ENCODE results near the gene CSF3. TPM values are rescaled to one million over a fixed set of nuclear protein-coding genes. Genes with fewer than 3 reads are reported as not detected.
"Not testable (repeated sequence)": the region's sequence is repeated elsewhere in the genome, so short reads cannot be mapped to it uniquely, and the experiment has no call there.

The CSF3 gene
- polyA plus RNA-seq, 3 donors from 2014 or later, result not detected

DNA sequence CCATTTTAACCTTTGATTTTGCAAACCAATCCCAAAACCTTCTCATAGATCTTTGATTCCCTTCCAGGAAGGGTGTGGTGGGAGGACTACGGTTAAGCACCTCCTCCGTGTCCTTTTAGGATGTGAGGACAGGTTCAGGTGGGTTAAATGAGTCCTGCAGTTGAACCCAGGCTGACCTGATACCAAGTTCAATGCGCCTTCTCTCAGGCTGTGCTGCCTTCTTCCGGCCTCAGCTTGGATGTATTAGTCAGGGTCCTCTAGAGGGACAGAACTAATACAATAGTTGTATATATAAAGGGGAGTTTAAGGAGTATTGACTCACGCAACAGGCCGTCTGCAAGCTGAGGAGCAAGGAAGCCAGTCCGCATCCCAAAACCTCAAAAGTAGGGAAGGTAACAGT is 10.5 kb upstream of the CSF3 start:
- H3K4me1 Mint-ChIP-seq, result no peaks in the 10 kb centered on the region
- H3K9me3 Mint-ChIP-seq, result no peaks in the 10 kb centered on the region
- peaks cover 2 to 4% (median 2%) of the 10 kb centered on the region in 3 donors for H3K27me3 Mint-ChIP-seq (ENCODE audit: low read depth in 3 of 3)
- no peaks in the 10 kb centered on the region for H3K36me3 Mint-ChIP-seq
- H3K27ac Mint-ChIP-seq, result no peak overlapping the region
- DNase-seq, result no peak
- H3K4me3 Mint-ChIP-seq, result no peak overlapping the region

DNA sequence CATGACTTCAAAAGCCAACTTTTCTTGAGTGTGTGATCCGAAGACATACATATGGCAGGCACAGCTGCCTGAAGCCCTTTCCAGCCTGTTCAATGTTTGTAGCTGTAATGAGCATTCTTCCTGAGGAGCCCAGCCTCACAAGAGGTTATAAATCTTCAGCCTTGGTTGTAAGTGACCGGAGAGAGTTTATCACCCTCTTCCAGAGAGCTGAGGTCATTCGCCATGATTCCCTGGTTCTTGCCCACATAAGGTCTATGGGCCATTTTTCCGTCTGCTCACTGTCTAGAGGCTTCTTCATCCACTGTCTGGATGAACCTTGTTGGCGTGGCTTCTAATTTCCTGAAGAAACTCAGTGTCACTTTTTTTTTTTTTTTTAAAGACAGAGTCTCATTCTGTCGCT is 9.7 kb upstream of the CSF3 start:
- H3K9me3 Mint-ChIP-seq, result no peaks in the 10 kb centered on the region
- no peak overlapping the region for H3K4me3 Mint-ChIP-seq
- H3K36me3 Mint-ChIP-seq, result no peaks in the 10 kb centered on the region
- no peak overlapping the region for H3K27ac Mint-ChIP-seq
- peaks cover 2 to 4% (median 2%) of the 10 kb centered on the region in 3 donors for H3K27me3 Mint-ChIP-seq (ENCODE audit: low read depth in 3 of 3)
- H3K4me1 Mint-ChIP-seq, result no peaks in the 10 kb centered on the region
- DNase-seq, result no peak

DNA sequence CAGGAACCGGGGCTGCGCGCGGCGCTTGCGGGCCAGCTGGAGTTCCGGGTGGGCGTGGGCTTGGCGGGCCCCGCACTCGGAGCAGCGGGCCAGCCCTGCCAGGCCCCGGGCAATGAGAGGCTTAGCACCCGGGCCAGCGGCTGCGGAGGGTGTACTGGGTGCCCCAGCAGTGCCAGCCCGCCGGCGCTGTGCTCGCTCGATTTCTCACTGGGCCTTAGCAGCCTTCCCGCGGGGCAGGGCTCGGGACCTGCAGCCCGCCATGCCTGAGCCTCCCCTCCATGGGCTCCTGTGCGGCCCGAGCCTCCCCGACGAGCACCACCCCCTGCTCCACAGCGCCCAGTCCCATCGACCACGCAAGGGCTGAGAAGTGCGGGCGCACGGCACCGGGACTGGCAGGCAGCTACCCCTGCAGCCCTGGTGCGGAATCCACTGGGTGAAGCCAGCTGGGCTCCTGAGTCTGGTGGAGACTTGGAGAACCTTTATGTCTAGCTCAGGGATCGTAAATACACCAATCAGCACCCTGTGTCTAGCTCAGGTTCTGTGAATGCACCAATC is 4.2 kb upstream of the CSF3 start:
- not testable (repeated sequence) for H3K27me3 Mint-ChIP-seq (ENCODE audit: low read depth in 3 of 3); H3K4me3 Mint-ChIP-seq; H3K36me3 Mint-ChIP-seq; H3K9me3 Mint-ChIP-seq; DNase-seq; H3K27ac Mint-ChIP-seq
- H3K4me1 Mint-ChIP-seq, result peaks cover 7 to 12% of the 10 kb centered on the region in 2 donors

DNA sequence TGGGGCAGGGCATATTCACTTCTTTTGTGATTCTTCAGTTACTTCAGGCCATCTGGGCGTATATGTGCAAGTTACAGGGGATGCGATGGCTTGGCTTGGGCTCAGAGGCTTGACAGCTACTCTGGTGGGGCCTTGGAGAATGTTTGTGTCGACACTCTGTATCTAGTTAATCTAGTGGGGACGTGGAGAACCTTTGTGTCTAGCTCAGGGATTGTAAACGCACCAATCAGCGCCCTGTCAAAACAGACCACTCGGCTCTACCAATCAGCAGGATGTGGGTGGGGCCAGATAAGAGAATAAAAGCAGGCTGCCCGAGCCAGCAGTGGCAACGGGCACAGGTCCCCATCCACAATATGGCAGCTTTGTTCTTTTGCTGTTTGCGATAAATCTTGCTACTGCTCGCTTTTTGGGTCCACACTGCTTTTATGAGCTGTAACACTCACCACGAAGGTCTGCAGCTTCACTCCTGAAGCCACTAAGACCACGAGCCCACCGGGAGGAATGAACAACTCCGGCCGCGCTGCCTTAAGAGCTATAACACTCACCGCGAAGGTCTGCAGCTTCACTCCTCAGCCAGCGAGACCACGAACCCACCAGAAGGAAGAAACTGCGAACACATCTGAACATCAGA is 3.1 kb upstream of the CSF3 start:
- not testable (repeated sequence) for DNase-seq; H3K27me3 Mint-ChIP-seq (ENCODE audit: low read depth in 3 of 3); H3K9me3 Mint-ChIP-seq; H3K36me3 Mint-ChIP-seq
- H3K4me1 Mint-ChIP-seq, result peaks cover 7 to 12% of the 10 kb centered on the region in 2 donors
- peak overlapping the region in 1 of 6 donors; percentile 8 for H3K27ac Mint-ChIP-seq
- peak overlapping the region in 1 of 5 donors; percentile 42 for H3K4me3 Mint-ChIP-seq

GRCh38 chr17:40014375-40014980 is 762 bp upstream of the CSF3 start:
- peaks cover 12 to 18% of the 10 kb centered on the region in 2 donors for H3K4me1 Mint-ChIP-seq
- no peak for DNase-seq
- peaks cover 0 to 5% (median 4%) of the 10 kb centered on the region in 3 donors for H3K36me3 Mint-ChIP-seq
- no peak overlapping the region for H3K4me3 Mint-ChIP-seq
- no peaks in the 10 kb centered on the region for H3K9me3 Mint-ChIP-seq
- H3K27ac Mint-ChIP-seq, result no peak overlapping the region
- H3K27me3 Mint-ChIP-seq (ENCODE audit: low read depth in 3 of 3), result peaks cover 0 to 3% (median 0%) of the 10 kb centered on the region in 3 donors

DNA sequence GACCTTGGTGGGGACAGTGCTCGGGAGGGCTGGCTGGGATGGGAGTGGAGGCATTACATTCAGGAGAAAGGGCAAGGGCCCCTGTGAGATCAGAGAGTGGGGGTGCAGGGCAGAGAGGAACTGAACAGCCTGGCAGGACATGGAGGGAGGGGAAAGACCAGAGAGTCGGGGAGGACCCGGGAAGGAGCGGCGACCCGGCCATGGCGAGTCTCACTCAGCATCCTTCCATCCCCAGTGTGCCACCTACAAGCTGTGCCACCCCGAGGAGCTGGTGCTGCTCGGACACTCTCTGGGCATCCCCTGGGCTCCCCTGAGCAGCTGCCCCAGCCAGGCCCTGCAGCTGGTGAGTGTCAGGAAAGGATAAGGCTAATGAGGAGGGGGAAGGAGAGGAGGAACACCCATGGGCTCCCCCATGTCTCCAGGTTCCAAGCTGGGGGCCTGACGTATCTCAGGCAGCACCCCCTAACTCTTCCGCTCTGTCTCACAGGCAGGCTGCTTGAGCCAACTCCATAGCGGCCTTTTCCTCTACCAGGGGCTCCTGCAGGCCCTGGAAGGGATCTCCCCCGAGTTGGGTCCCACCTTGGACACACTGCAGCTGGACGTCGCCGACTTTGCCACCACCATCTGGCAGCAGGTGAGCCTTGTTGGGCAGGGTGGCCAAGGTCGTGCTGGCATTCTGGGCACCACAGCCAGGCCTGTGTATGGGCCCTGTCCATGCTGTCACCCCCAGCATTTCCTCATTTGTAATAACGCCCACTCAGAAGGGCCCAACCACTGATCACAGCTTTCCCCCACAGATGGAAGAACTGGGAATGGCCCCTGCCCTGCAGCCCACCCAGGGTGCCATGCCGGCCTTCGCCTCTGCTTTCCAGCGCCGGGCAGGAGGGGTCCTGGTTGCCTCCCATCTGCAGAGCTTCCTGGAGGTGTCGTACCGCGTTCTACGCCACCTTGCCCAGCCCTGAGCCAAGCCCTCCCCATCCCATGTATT is 1.1 kb downstream of the CSF3 start:
- peaks cover 0 to 3% (median 0%) of the 10 kb centered on the region in 3 donors for H3K27me3 Mint-ChIP-seq (ENCODE audit: low read depth in 3 of 3)
- H3K36me3 Mint-ChIP-seq, result peaks cover 0 to 16% (median 7%) of the 10 kb centered on the region in 3 donors
- no peak overlapping the region for H3K4me3 Mint-ChIP-seq
- no peaks in the 10 kb centered on the region for H3K9me3 Mint-ChIP-seq
- H3K27ac Mint-ChIP-seq, result peak overlapping the region in 1 of 6 donors; percentile 52
- DNase-seq, result no peak
- peaks cover 12 to 18% of the 10 kb centered on the region in 2 donors for H3K4me1 Mint-ChIP-seq

DNA sequence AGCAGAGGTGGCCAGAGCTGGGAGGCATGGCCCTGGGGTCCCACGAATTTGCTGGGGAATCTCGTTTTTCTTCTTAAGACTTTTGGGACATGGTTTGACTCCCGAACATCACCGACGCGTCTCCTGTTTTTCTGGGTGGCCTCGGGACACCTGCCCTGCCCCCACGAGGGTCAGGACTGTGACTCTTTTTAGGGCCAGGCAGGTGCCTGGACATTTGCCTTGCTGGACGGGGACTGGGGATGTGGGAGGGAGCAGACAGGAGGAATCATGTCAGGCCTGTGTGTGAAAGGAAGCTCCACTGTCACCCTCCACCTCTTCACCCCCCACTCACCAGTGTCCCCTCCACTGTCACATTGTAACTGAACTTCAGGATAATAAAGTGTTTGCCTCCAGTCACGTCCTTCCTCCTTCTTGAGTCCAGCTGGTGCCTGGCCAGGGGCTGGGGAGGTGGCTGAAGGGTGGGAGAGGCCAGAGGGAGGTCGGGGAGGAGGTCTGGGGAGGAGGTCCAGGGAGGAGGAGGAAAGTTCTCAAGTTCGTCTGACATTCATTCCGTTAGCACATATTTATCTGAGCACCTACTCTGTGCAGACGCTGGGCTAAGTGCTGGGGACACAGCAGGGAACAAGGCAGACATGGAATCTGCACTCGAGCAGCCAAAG is 2.3 kb downstream of the CSF3 start:
- no peak overlapping the region for H3K4me3 Mint-ChIP-seq

GRCh38 chr17:40018211-40019121 is 3.2 kb downstream of the CSF3 start:
- DNase-seq, result peak; percentile 10 to 17 (median 15)
- Mint-ChIP-seq H3K9me3 (no peaks in the 10 kb centered on the region), H3K27ac (peak overlapping the region in 4 of 6 donors; percentile 55 to 62 (median 58)), H3K4me1 (peaks cover 8 to 11% of the 10 kb centered on the region in 2 donors), H3K4me3 (no peak overlapping the region), H3K27me3 (ENCODE audit: low read depth in 3 of 3) (peaks cover 0 to 3% (median 0%) of the 10 kb centered on the region in 3 donors), H3K36me3 (peaks cover 0 to 22% (median 9%) of the 10 kb centered on the region in 3 donors)

More for the DNA sequence above, 2.3 kb downstream of the CSF3 start:
- DNase-seq, result no peak
- Mint-ChIP-seq H3K9me3 (no peaks in the 10 kb centered on the region), H3K36me3 (peaks cover 0 to 22% (median 9%) of the 10 kb centered on the region in 3 donors), H3K27ac (no peak overlapping the region), H3K4me1 (peaks cover 9 to 13% of the 10 kb centered on the region in 2 donors), H3K27me3 (ENCODE audit: low read depth in 3 of 3) (peaks cover 0 to 3% (median 0%) of the 10 kb centered on the region in 3 donors)

- Mint-ChIP-seq H3K9me3 (no peaks in the 10 kb centered on the region), H3K4me3 (no peak overlapping the region), H3K27me3 (ENCODE audit: low read depth in 3 of 3) (no peaks in the 10 kb centered on the region), H3K27ac (peak overlapping the region in 4 of 6 donors; percentile 55 to 62 (median 58)), H3K36me3 (peaks cover 0 to 24% (median 9%) of the 10 kb centered on the region in 3 donors), H3K4me1 (peaks cover 5 to 7% of the 10 kb centered on the region in 2 donors)
- no peak for DNase-seq
Measured at GRCh38 chr17:40019140-40019991, 4.1 kb downstream of the CSF3 start.

DNA sequence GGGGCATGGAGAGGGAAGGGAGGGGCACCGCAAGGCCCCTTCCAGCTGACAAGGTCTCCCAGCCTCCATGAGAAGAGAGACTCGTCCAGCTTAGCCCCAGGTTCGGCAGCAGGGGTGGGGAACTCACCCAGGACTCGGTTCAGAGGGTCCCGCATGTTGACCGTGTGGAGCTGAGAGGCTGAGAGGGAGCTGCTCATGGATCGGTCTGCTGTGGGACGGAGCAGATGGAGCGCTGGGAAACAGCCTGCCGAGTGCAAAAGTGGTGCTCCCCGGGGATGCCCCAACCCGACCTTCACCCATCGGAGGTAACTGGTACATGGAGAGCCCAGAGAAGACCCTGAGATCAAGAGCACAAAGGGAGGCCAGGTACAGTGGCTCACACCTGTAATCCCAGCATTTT is 4.9 kb downstream of the CSF3 start:
- Mint-ChIP-seq H3K27ac (no peak overlapping the region), H3K27me3 (ENCODE audit: low read depth in 3 of 3) (no peaks in the 10 kb centered on the region), H3K4me3 (no peak overlapping the region), H3K4me1 (peaks cover 5 to 7% of the 10 kb centered on the region in 2 donors), H3K9me3 (no peaks in the 10 kb centered on the region), H3K36me3 (peaks cover under 1 to 27% (median 10%) of the 10 kb centered on the region in 3 donors)
- DNase-seq, result no peak

GRCh38 chr17:40021451-40021971 is 6.3 kb downstream of the CSF3 start:
- DNase-seq, result no peak
- no peak overlapping the region for H3K4me3 Mint-ChIP-seq
- H3K27me3 Mint-ChIP-seq (ENCODE audit: low read depth in 3 of 3), result no peaks in the 10 kb centered on the region
- peaks cover 4 to 38% (median 21%) of the 10 kb centered on the region in 3 donors for H3K36me3 Mint-ChIP-seq
- no peaks in the 10 kb centered on the region for H3K9me3 Mint-ChIP-seq
- H3K27ac Mint-ChIP-seq, result no peak overlapping the region
- peaks cover 13 to 17% of the 10 kb centered on the region in 2 donors for H3K4me1 Mint-ChIP-seq
